Muscle layer of duodenum (tissue), 2 donors: ENCODE measurements around the gene ABCC1.
"Not testable (repeated sequence)": the region's sequence is repeated elsewhere in the genome, so short reads cannot be mapped to it uniquely, and the experiment has no call there.

Experiments
- H3K27ac ChIP-seq: one replicate; pipeline ENCODE4 v1.7.0; 2013; ENCODE audit warnings: mild to moderate bottlenecking, low read length
- H3K27me3 ChIP-seq: one replicate; pipeline ENCODE4 v1.7.0; 2013; ENCODE audit warnings: low read depth, mild to moderate bottlenecking, control low read depth, low read length
- H3K36me3 ChIP-seq, 2 donors: one replicate each; pipeline ENCODE4 v1.7.0; 2013; ENCODE audit warnings: low read length in 2 of 2, control low read depth in 1 of 2, mild to moderate bottlenecking in 1 of 2; ENCODE audit not compliant: insufficient read depth in 2 of 2, control insufficient read depth in 1 of 2
- H3K4me1 ChIP-seq, 2 donors: one replicate each; pipeline ENCODE4 v1.7.0; 2013; ENCODE audit warnings: low read length in 2 of 2, mild to moderate bottlenecking in 2 of 2, control low read depth in 1 of 2, moderate library complexity in 1 of 2; ENCODE audit not compliant: insufficient read depth in 2 of 2, control insufficient read depth in 1 of 2
- H3K4me3 ChIP-seq, 2 donors: one replicate each; pipeline ENCODE4 v1.7.0; 2013; ENCODE audit warnings: low read length in 2 of 2, low read depth in 1 of 2, mild to moderate bottlenecking in 1 of 2
- H3K9me3 ChIP-seq, 2 donors: one replicate each; pipeline ENCODE4 v1.7.0; 2013; ENCODE audit warnings: low read length in 2 of 2, control low read depth in 1 of 2, mild to moderate bottlenecking in 1 of 2; ENCODE audit not compliant: control insufficient read depth in 1 of 2
- donor health status: healthy.

Gene ABCC1

GRCh38 chr16:16183562-16183961 is 234.1 kb downstream of the ABCC1 start:
- H3K9me3 ChIP-seq = no peaks in the 10 kb centered on the region
- no peak overlapping the region for H3K4me3 ChIP-seq
- no peaks in the 10 kb centered on the region for H3K4me1 ChIP-seq
- no peaks in the 10 kb centered on the region for H3K36me3 ChIP-seq
- no peaks in the 10 kb centered on the region for H3K27me3 ChIP-seq
- no peak overlapping the region for H3K27ac ChIP-seq

GRCh38 chr16:16184594-16184993 is 235.2 kb downstream of the ABCC1 start:
- H3K4me3 ChIP-seq = no peak overlapping the region
- no peaks in the 10 kb centered on the region for H3K4me1 ChIP-seq
- no peak overlapping the region for H3K27ac ChIP-seq
- H3K27me3 ChIP-seq = no peaks in the 10 kb centered on the region
- H3K36me3 ChIP-seq = no peaks in the 10 kb centered on the region
- H3K9me3 ChIP-seq = no peaks in the 10 kb centered on the region

GRCh38 chr16:16185095-16185494 is 235.7 kb downstream of the ABCC1 start:
- Histone ChIP-seq H3K27ac (no peak overlapping the region), H3K27me3 (no peaks in the 10 kb centered on the region), H3K9me3 (no peaks in the 10 kb centered on the region), H3K4me3 (no peak overlapping the region), H3K4me1 (no peaks in the 10 kb centered on the region), H3K36me3 (no peaks in the 10 kb centered on the region)

- H3K4me3 ChIP-seq = no peak overlapping the region
- H3K9me3 ChIP-seq = no peaks in the 10 kb centered on the region
- H3K27ac ChIP-seq = no peak overlapping the region
- H3K36me3 ChIP-seq = no peaks in the 10 kb centered on the region
- H3K27me3 ChIP-seq = no peaks in the 10 kb centered on the region
- H3K4me1 ChIP-seq = peaks cover 0 to 7% of the 10 kb centered on the region in 2 donors
These were observed 237.4 kb downstream of the ABCC1 start for GRCh38 chr16:16186820-16187219.

- H3K4me3 ChIP-seq = no peak overlapping the region
- no peak overlapping the region for H3K27ac ChIP-seq
- H3K36me3 ChIP-seq = no peaks in the 10 kb centered on the region
- no peaks in the 10 kb centered on the region for H3K27me3 ChIP-seq
- H3K4me1 ChIP-seq = peaks cover 0 to 9% of the 10 kb centered on the region in 2 donors
- no peaks in the 10 kb centered on the region for H3K9me3 ChIP-seq
These were observed 239.4 kb downstream of the ABCC1 start for GRCh38 chr16:16188827-16189226.

GRCh38 chr16:16189842-16190241 is 240.4 kb downstream of the ABCC1 start:
- no peaks in the 10 kb centered on the region for H3K36me3 ChIP-seq
- no peak overlapping the region for H3K4me3 ChIP-seq
- H3K9me3 ChIP-seq = no peaks in the 10 kb centered on the region
- H3K4me1 ChIP-seq = peaks cover 0 to 9% of the 10 kb centered on the region in 2 donors
- no peaks in the 10 kb centered on the region for H3K27me3 ChIP-seq
- no peak overlapping the region for H3K27ac ChIP-seq

GRCh38 chr16:16190546-16190945 is 241.1 kb downstream of the ABCC1 start:
- no peaks in the 10 kb centered on the region for H3K27me3 ChIP-seq
- no peaks in the 10 kb centered on the region for H3K36me3 ChIP-seq
- no peaks in the 10 kb centered on the region for H3K9me3 ChIP-seq
- H3K4me3 ChIP-seq = no peak overlapping the region
- no peak overlapping the region for H3K27ac ChIP-seq
- peaks cover 0 to 9% of the 10 kb centered on the region in 2 donors for H3K4me1 ChIP-seq

- H3K4me3 ChIP-seq, H3K27me3 ChIP-seq, H3K36me3 ChIP-seq, H3K9me3 ChIP-seq, H3K4me1 ChIP-seq, H3K27ac ChIP-seq: not testable (repeated sequence)
These were observed 241.6 kb downstream of the ABCC1 start for GRCh38 chr16:16190966-16191365.

GRCh38 chr16:16191493-16192167 is 242.2 kb downstream of the ABCC1 start:
- Histone ChIP-seq H3K36me3 (no peaks in the 10 kb centered on the region), H3K4me1 (peaks cover 0 to 9% of the 10 kb centered on the region in 2 donors), H3K27ac (no peak overlapping the region)

More at GRCh38 chr16:16191493-16192167, 242.2 kb downstream of the ABCC1 start:
- no peak overlapping the region for H3K4me3 ChIP-seq
- no peaks in the 10 kb centered on the region for H3K27me3 ChIP-seq
- H3K9me3 ChIP-seq = no peaks in the 10 kb centered on the region
